22Rv1 (cell line): ENCODE results near the gene CAPZA1.

ENCODE experiments used
- H3K27ac ChIP-seq: fragments of 450-650 bp; 2 replicates; pipeline ENCODE4 v1.5.1; 2017
- ZFX ChIP-seq: fragments of 450-650 bp; IDR thresholded peaks from 2 replicates; pipeline ENCODE4 v1.6.1; 2017; ENCODE audit warnings: antibody characterized with exemption, borderline replicate concordance
- TF ChIP-seq, protein P1 (sequence below): fragments of 450-650 bp; IDR thresholded peaks from 2 replicates; pipeline ENCODE4 v1.5.1; 2017; ENCODE audit warnings: mild to moderate bottlenecking

The CAPZA1 gene

DNA sequence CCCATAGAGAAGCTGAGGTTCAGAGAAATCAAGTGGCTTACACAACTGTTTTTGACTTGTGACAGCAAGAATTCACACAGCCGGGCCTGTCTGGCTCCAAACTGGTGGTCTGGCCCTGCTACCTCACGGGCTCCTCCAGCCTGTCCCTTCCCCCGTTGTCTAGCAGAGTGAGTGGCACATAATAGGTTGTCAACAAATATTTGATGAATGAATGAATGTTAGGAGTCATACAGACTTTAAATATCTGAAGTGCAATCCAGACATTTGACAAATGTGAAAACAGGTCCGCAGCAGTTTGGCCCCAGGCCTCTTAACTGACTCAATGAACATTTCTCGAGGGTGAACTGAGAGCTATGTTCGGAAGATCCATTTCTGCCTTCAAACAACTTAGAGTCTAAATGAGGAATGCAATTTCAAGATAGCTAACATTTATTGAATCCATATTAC is 88.4 kb downstream of the CAPZA1 start:
- no peak for TF ChIP-seq ZFX
- TF ChIP-seq, protein P1, sequence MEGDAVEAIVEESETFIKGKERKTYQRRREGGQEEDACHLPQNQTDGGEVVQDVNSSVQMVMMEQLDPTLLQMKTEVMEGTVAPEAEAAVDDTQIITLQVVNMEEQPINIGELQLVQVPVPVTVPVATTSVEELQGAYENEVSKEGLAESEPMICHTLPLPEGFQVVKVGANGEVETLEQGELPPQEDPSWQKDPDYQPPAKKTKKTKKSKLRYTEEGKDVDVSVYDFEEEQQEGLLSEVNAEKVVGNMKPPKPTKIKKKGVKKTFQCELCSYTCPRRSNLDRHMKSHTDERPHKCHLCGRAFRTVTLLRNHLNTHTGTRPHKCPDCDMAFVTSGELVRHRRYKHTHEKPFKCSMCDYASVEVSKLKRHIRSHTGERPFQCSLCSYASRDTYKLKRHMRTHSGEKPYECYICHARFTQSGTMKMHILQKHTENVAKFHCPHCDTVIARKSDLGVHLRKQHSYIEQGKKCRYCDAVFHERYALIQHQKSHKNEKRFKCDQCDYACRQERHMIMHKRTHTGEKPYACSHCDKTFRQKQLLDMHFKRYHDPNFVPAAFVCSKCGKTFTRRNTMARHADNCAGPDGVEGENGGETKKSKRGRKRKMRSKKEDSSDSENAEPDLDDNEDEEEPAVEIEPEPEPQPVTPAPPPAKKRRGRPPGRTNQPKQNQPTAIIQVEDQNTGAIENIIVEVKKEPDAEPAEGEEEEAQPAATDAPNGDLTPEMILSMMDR, result no peak
- H3K27ac ChIP-seq, result no peak overlapping the region

DNA sequence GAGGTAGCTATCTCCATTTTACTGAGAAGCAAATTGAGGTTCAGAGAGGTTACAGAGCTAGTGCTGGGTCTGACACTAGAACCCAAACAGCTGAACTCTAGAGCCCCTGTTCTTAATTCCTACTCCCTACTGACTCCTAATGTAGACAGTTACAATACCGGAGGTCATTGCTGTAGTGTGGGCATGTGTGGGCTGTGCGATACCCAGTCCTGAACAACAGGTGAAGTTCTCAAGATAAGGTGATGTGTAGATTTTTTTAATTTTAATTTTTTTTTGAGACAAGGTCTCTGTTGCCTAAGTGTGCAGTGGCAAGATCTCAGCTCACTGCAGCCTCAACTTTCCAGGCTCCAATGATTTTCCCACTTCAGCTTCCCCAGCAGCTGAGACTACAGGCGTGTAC is 88.9 kb downstream of the CAPZA1 start:
- TF ChIP-seq, protein P1, result no peak
- no peak for TF ChIP-seq ZFX
- H3K27ac ChIP-seq, result no peak overlapping the region

DNA sequence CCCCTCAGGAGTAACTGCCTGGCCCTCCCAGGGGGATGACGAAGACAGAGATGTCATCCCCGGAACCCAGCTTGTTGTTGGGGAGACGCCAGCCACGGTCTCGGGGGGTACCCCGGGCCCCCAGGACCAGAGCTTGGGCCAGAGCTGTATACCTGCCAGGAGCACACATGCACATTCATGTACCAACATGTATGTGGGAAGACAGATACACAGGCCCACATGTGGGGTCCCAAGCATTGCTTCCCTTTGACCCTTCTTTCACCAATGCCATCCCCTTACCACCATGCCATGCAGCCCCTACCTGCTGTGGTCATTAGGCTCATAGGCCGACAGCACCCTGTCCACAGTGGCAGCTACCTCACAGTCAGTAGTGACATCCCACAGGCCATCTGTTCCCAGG is 90.5 kb downstream of the CAPZA1 start:
- no peak overlapping the region for H3K27ac ChIP-seq
- TF ChIP-seq, protein P1, result no peak
- TF ChIP-seq ZFX, result no peak

DNA sequence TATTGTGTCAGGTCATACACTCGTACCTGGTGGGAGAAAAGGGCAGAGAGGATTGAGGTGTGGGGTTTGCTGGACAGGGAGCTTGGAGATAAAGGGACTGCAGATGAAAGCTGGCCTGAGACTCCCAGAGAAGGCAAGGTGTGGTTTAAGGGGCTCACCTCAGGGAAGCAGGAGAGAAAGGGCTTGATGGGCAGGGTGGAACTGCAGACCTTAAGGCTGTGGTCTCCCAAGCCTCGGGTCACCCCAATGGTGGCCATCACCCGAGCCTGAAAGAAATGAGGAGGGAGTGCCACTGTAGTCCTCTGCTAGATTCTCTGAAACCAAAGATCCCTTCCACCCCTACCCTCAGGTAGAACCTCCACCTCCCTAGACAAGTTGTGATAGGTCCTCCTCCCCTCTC is 91.0 kb downstream of the CAPZA1 start:
- H3K27ac ChIP-seq, result no peak overlapping the region
- no peak for TF ChIP-seq ZFX
- TF ChIP-seq, protein P1, result no peak

DNA sequence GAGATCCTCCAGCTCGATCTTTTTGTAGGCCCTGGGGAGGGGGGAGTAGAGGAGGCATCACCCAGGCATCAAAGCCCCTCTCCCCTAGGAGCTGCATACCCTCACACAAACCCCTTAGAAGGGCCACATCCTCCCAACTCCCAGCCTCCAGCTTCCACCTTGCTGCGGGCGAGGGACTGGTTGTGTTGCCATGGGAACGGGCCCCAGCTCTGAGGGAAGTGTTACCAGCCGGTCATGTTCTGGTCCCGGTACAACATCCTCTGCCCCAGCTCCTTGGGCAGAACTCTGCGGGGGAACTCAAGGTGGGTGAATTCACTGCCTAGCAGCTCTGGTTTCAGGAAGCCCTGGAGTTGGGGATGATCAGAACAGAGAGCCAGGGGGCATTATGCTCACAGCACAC is 91.4 kb downstream of the CAPZA1 start:
- TF ChIP-seq ZFX, result no peak
- TF ChIP-seq, protein P1, result no peak
- H3K27ac ChIP-seq, result no peak overlapping the region

DNA sequence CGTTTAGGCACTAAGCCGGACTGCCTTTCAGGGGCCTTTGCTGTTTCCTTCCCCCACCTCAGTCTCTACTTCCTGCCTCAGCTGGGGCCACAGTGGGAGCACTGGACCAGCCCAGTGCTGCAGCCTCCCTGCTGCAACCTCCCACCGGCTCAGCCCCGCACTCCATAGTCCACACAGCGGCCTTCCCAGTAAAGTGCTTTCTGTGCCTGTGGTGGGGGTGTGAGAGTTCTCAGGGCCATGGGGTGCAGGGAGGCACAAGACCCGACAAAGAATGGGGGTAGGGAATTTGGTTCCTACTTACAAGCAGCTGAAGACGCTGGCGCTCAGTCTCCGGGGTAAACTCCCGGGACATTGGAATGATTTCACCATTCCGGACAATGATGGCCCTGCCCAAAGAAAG is 92.0 kb downstream of the CAPZA1 start:
- TF ChIP-seq, protein P1, result no peak
- TF ChIP-seq ZFX, result no peak

DNA sequence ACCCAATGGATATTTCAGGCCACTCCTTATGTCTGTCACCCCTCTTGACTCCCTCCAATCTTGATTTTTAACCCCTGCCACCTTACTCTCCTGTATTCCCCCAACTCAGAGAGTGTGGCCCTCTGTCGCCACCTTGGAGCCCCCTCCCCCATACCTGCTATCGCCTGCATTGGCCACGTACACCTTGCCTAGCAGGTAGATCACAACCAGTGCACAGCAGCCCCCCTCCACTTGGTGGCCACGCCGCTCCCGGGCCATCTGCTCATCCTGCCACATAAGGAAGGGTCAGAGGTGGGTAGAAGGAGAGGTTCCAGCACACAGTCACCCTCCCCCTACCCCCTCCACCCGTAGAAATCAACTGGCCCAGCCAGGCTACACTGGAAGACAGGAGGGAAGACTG is 92.6 kb downstream of the CAPZA1 start:
- no peak overlapping the region for H3K27ac ChIP-seq
- TF ChIP-seq, protein P1, result no peak
- TF ChIP-seq ZFX, result no peak

More for the DNA sequence above, 92.0 kb downstream of the CAPZA1 start:
- H3K27ac ChIP-seq, result no peak overlapping the region
